ENCODE results near the gene PBRM1. TPM values are rescaled to one million over a fixed set of nuclear protein-coding genes. Genes with fewer than 3 reads are reported as not detected.

PBRM1 gene
- total RNA-seq, 1 experiment from 2014 or later: 74.2 TPM

DNA sequence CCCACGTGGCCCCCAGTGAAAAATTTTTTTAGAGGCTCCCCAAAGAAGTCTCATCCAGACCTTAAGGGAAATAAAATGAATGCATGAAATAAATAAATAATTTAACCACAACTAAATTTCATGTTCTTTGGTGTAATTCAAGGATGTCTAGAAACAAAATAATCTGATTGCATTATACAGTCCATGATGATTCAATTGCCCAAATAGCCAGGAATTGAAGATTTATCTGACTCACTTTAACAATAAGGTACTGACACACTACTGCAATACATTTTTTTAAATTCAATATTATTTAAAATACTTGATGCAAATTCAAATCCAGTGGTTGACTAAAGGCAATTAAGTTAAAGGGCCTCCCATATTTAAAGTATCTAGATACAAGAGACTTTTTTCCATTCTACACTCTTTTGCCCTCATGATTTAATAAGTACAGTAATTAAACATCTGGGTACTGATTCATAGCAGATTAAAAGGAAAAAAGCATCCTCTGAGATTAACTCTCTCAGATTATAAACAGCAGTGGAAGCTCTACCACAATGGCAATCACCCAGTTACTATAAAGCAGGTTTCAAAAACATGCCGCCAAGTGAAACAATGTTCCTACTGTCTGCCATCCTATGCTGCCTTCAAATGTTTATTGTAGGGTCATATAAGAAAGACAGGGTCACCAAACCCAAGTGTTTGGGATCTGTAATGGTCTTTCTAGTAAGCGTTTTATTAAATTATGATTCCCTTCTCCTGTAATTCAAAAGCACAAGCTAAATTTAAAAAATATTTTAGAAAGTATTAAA is 139.4 kb downstream of the PBRM1 start:
- H3K79me2 ChIP-seq (ENCODE audit: insufficient read depth, low read length): no peaks in the 10 kb centered on the region
- no peaks in the 10 kb centered on the region for H4K20me1 ChIP-seq (ENCODE audit: control insufficient read depth, insufficient read depth, insufficient read length)
- H3K4me1 ChIP-seq (ENCODE audit: insufficient read depth, low read length): no peaks in the 10 kb centered on the region
- peaks cover 0 to under 1% of the 10 kb centered on the region in 2 experiments; a peak in 1 of 4 replicates for H3K4me1 Mint-ChIP-seq
- no peak overlapping the region for H4K5ac ChIP-seq (ENCODE audit: insufficient read length, low read depth, low read length)
- H3T11ph ChIP-seq (ENCODE audit: low read length): no peak overlapping the region
- H2BK12ac ChIP-seq (ENCODE audit: insufficient read length, low read depth, low read length): no peak overlapping the region
- H3K27ac Mint-ChIP-seq: no peak overlapping the region
- H3K9me3 ChIP-seq (ENCODE audit: control insufficient read depth, low read depth, low read length): no peaks in the 10 kb centered on the region
- no peak overlapping the region for H3K18ac ChIP-seq (ENCODE audit: insufficient read length, low read depth, low read length)
- no peaks in the 10 kb centered on the region for H3K27me3 ChIP-seq (ENCODE audit: insufficient read depth, low read length)
- H3K27ac ChIP-seq (ENCODE audit: insufficient read length, low read depth, low read length): no peak overlapping the region
- H3K27me3 Mint-ChIP-seq (ENCODE audit: low read depth): no peaks in the 10 kb centered on the region
- no peak overlapping the region for H2BK120ac ChIP-seq (ENCODE audit: low read depth, low read length, poor library complexity, severe bottlenecking)
- no peak overlapping the region for H4K91ac ChIP-seq (ENCODE audit: insufficient read length, low read depth, low read length)
- DNase-seq: no peak
- no peaks in the 10 kb centered on the region for H3K9me3 Mint-ChIP-seq
- H3K4me2 ChIP-seq (ENCODE audit: insufficient read depth, insufficient read length, low read length): no peak overlapping the region
- H2BK5ac ChIP-seq (ENCODE audit: insufficient read length, low read length): no peak overlapping the region
- no peak overlapping the region for H3K23ac ChIP-seq (ENCODE audit: insufficient read length, low read depth, low read length)
- H3K4me3 Mint-ChIP-seq: no peak overlapping the region
- H2BK15ac ChIP-seq (ENCODE audit: low read depth, low read length): no peak overlapping the region
- H3K23me2 ChIP-seq (ENCODE audit: insufficient read length, low read depth, low read length, poor library complexity, severe bottlenecking): no peaks in the 10 kb centered on the region
- no peak overlapping the region for H2AFZ ChIP-seq (ENCODE audit: low read length)
- H3K79me1 ChIP-seq (ENCODE audit: insufficient read depth, low read depth, low read length, poor library complexity, severe bottlenecking): no peaks in the 10 kb centered on the region
- H3K14ac ChIP-seq (ENCODE audit: insufficient read depth, low read length): no peak overlapping the region
- H2BK20ac ChIP-seq (ENCODE audit: low read depth, low read length, poor library complexity, severe bottlenecking): no peak overlapping the region
- H2AK5ac ChIP-seq (ENCODE audit: insufficient read length, low read length): no peak overlapping the region
- no peak overlapping the region for H3K4ac ChIP-seq (ENCODE audit: low read depth, low read length)
- no peak overlapping the region for H3K56ac ChIP-seq (ENCODE audit: insufficient read length, low read depth, low read length)
- no peak overlapping the region for H4K8ac ChIP-seq (replicated peaks; ENCODE audit: insufficient read length, low read depth, low read length)
- no CpG with 5 or more reads among the region's 3 CpGs for WGBS (ENCODE audit: extremely low coverage, insufficient read length, low lambda C conversion rate)
- H3K9ac ChIP-seq (ENCODE audit: extremely low read depth, insufficient read length, low read length): no peak overlapping the region
- TF ChIP-seq, protein P1, sequence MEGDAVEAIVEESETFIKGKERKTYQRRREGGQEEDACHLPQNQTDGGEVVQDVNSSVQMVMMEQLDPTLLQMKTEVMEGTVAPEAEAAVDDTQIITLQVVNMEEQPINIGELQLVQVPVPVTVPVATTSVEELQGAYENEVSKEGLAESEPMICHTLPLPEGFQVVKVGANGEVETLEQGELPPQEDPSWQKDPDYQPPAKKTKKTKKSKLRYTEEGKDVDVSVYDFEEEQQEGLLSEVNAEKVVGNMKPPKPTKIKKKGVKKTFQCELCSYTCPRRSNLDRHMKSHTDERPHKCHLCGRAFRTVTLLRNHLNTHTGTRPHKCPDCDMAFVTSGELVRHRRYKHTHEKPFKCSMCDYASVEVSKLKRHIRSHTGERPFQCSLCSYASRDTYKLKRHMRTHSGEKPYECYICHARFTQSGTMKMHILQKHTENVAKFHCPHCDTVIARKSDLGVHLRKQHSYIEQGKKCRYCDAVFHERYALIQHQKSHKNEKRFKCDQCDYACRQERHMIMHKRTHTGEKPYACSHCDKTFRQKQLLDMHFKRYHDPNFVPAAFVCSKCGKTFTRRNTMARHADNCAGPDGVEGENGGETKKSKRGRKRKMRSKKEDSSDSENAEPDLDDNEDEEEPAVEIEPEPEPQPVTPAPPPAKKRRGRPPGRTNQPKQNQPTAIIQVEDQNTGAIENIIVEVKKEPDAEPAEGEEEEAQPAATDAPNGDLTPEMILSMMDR (conservative IDR thresholded peaks at IDR 0.05): no peak
- H3K36me3 Mint-ChIP-seq (ENCODE audit: insufficient read depth in 1 of 3, low read depth in 3 of 3): peaks cover 9 to 46% (median 20%) of the 10 kb centered on the region in 3 experiments; a peak in 6 of 7 replicates

All from H9 (cell line).